Body of pancreas (tissue), 4 donors: ENCODE measurements around the gene CIAO2B. TPM values are rescaled to one million over a fixed set of nuclear protein-coding genes. Genes with fewer than 3 reads are reported as not detected.

ENCODE experiments used
- ATAC-seq: fragments of 150-250 bp; one replicate; pipeline ENCODE4 v1.9.1; 2016
- DNase-seq, 4 donors: peaks; one replicate each; pipeline ENCODE4 v3.0.0-alpha.2; 2019
- H3K27ac ChIP-seq, 4 donors: fragments of 200-600 bp; sonication (generic); 1 replicate in 3 of 4; 2 replicates in 1 of 4; pipeline versions ENCODE4 v1.5.1 to v1.6.1; 2016 to 2019; ENCODE audit warnings: mild to moderate bottlenecking in 1 of 4, mixed read lengths in 1 of 4, moderate library complexity in 1 of 4
- H3K27me3 ChIP-seq, 2 donors: fragments of 200-600 bp; sonication (generic); one replicate each; pipeline ENCODE4 v1.6.0; 2016; ENCODE audit warnings: mild to moderate bottlenecking in 1 of 2
- H3K36me3 ChIP-seq, 2 donors: fragments of 200-600 bp; sonication (generic); replicated peaks in 1 of 2; 2 replicates each; pipeline ENCODE4 v1.5.1; 2016; ENCODE audit warnings: low read depth in 2 of 2; ENCODE audit not compliant: insufficient read depth in 1 of 2
- H3K4me1 ChIP-seq: fragments of 200-600 bp; sonication (generic); one replicate; pipeline ENCODE4 v1.6.0; 2016
- H3K4me3 ChIP-seq, 2 donors: fragments of 200-600 bp; sonication (generic); 1 replicate in 1 of 2; 2 replicates in 1 of 2; pipeline ENCODE4 v1.5.1; 2016 to 2019
- H3K9me3 ChIP-seq, 3 donors: fragments of 200-600 bp; sonication (generic); 1 replicate in 2 of 3; 2 replicates in 1 of 3; pipeline ENCODE4 v1.5.1; 2016
- CTCF ChIP-seq, 7 experiments: fragments of 450-650 bp in 4 of 7; fragments of 200-600 bp in 3 of 7; sonication (generic) in 3 of 7; IDR thresholded peaks; one replicate each; pipeline ENCODE4 v1.5.1; 2016 to 2019; ENCODE audit warnings: antibody characterized with exemption in 7 of 7
- POLR2A ChIP-seq, 3 donors: fragments of 450-650 bp; IDR thresholded peaks; one replicate each; pipeline ENCODE4 v1.6.1; 2016; ENCODE audit warnings: antibody characterized with exemption in 3 of 3, mild to moderate bottlenecking in 2 of 3
- WGBS, 2 donors: methylation state at CpG; one replicate each; pipeline ENCODE4 v1.1.5; 2017; 5-methylcytosine and 5-hydroxymethylcytosine counted together
- intact Hi-C: fragments of 100-400 bp; cut with DNase I; formaldehyde crosslinking; loops from one replicate; pipeline ENCODE4 v1.15.1; 2023
- total RNA-seq, 2 donors: library from RNA; depleted of rRNA; stranded (reverse); fragments of >200 nt; gene quantifications; one replicate each; pipeline ENCODE4 v1.1.0, GENCODE V29; 2016

Gene CIAO2B
- total RNA-seq, 2 donors from 2014 or later = 7.6 to 15.3 TPM

- intact Hi-C loops = no loop called here
- DNase-seq (no peak), ATAC-seq (no peak)
- H3K36me3 ChIP-seq = peaks cover 0 to 15% of the 10 kb centered on the region in 2 donors
- H3K4me3 ChIP-seq = no peak overlapping the region
- WGBS, 2 donors = 96 to 100% methylated on average over 3 of the region's 3 CpGs
- peaks cover 26% of the 10 kb centered on the region for H3K4me1 ChIP-seq
- H3K27me3 ChIP-seq = no peaks in the 10 kb centered on the region
- no peak for TF ChIP-seq CTCF (IDR thresholded peaks at IDR 0.05)
- no peak for TF ChIP-seq POLR2A (IDR thresholded peaks at IDR 0.05)
- H3K9me3 ChIP-seq = no peaks in the 10 kb centered on the region
- no peak overlapping the region for H3K27ac ChIP-seq
These were observed 51.5 kb downstream of the CIAO2B start for GRCh38 chr16:66882702-66883101.

Other genes with a start within 250 kb of the CIAO2B start
- 10 to 100 TPM; 35.9 to 36.6 TPM for gene CMTM4, start 237.7 kb downstream of the CIAO2B start, total RNA-seq
- gene DYNC1LI2, start 182.8 kb downstream of the CIAO2B start, total RNA-seq = 100 to 1,000 TPM in 1 of 2 donors, 10 to 100 TPM in 1; 87.3 to 109 TPM
- not detected for gene TERB1, start 132.8 kb downstream of the CIAO2B start, total RNA-seq
- gene NAE1, start 103.4 kb downstream of the CIAO2B start, total RNA-seq = 10 to 100 TPM; 25.7 to 34.6 TPM
- not detected for gene CA7, start 90.0 kb downstream of the CIAO2B start, total RNA-seq
- gene PDP2, start 53.9 kb downstream of the CIAO2B start, total RNA-seq = 1 to 10 TPM; 4.4 to 6.9 TPM
- gene CDH16, start 15.5 kb downstream of the CIAO2B start, total RNA-seq = not detected
- 1 to 10 TPM in 1 of 2 donors, not detected in 1; 8.3 TPM for gene RRAD, start 8.9 kb downstream of the CIAO2B start, total RNA-seq
- gene CES2, start 1.1 kb upstream of the CIAO2B start, total RNA-seq = 10 to 100 TPM; 24.9 to 29.3 TPM
- gene CES3, start 26.9 kb upstream of the CIAO2B start, total RNA-seq = 1 to 10 TPM; 5.2 to 5.6 TPM
- gene CES4A, start 54.2 kb upstream of the CIAO2B start, total RNA-seq = 10 to 100 TPM; 10.9 to 16.5 TPM
- gene CBFB, start 94.7 kb upstream of the CIAO2B start, total RNA-seq = 10 to 100 TPM; 28.0 to 41.9 TPM
- gene PHAF1, start 175.5 kb upstream of the CIAO2B start, total RNA-seq = 10 to 100 TPM in 1 of 2 donors, 1 to 10 TPM in 1; 7.8 to 18.5 TPM
- gene B3GNT9, start 216.6 kb upstream of the CIAO2B start, total RNA-seq = 1 to 10 TPM; 8.3 to 9.9 TPM
- 10 to 100 TPM; 25.7 to 25.9 TPM for gene TRADD, start 225.5 kb upstream of the CIAO2B start, total RNA-seq
- gene FBXL8, start 225.6 kb upstream of the CIAO2B start, total RNA-seq = 100 to 1,000 TPM in 1 of 2 donors, 10 to 100 TPM in 1; 73.9 to 104 TPM
- gene HSF4, start 230.3 kb upstream of the CIAO2B start, total RNA-seq = 100 to 1,000 TPM in 1 of 2 donors, 10 to 100 TPM in 1; 76.8 to 352 TPM
- 10 to 100 TPM; 51.1 to 78.8 TPM for gene NOL3, start 236.1 kb upstream of the CIAO2B start, total RNA-seq
- gene MATCAP1, start 249.6 kb upstream of the CIAO2B start, total RNA-seq = 10 to 100 TPM; 11.9 to 31.6 TPM